CD4-positive, CD25-positive, alpha-beta regulatory T cell (primary cell): Measurements from ENCODE around the gene RPL26. TPM values are rescaled to one million over a fixed set of nuclear protein-coding genes. Genes with fewer than 3 reads are reported as not detected.

Source experiments
- ATAC-seq, 2 donors: fragments of 150-1000 bp; cut with Tn5 transposase; one replicate each; pipeline ENCODE4 v1.10.0; 2021; ENCODE audit warnings: low read depth in 2 of 2, moderate number of reproducible peaks in 2 of 2, moderate library complexity in 1 of 2
- DNase-seq, 3 donors: peaks; one replicate each; pipeline versions ENCODE4 v3.0.0 to v3.0.0-alpha.2; 2012 to 2022; ENCODE audit warnings: mixed read lengths in 1 of 3
- H3K27ac ChIP-seq: one replicate; pipeline ENCODE4 v1.7.0; 2013; ENCODE audit warnings: mild to moderate bottlenecking, low read length; ENCODE audit not compliant: insufficient read depth, poor library complexity, severe bottlenecking
- H3K27me3 ChIP-seq: one replicate; pipeline ENCODE4 v1.7.0; 2013; ENCODE audit warnings: low read length; ENCODE audit not compliant: control insufficient read depth, insufficient read depth
- H3K36me3 ChIP-seq: one replicate; pipeline ENCODE4 v1.7.0; 2013; ENCODE audit warnings: mild to moderate bottlenecking, low read length, moderate library complexity; ENCODE audit not compliant: control insufficient read depth, insufficient read depth
- H3K4me1 ChIP-seq: 2 replicates; pipeline ENCODE4 v1.7.0; 2013; ENCODE audit warnings: mild to moderate bottlenecking, low read length; ENCODE audit not compliant: insufficient read depth, control insufficient read depth, poor library complexity, severe bottlenecking
- H3K4me3 ChIP-seq: one replicate; pipeline ENCODE4 v1.7.0; 2013; ENCODE audit warnings: low read depth, mild to moderate bottlenecking, low read length, moderate library complexity
- H3K9me3 ChIP-seq, 2 experiments: 1 replicate in 1 of 2; 2 replicates in 1 of 2; pipeline ENCODE4 v1.7.0; 2013; ENCODE audit warnings: low read length in 2 of 2, mild to moderate bottlenecking in 1 of 2, moderate library complexity in 1 of 2; ENCODE audit not compliant: control insufficient read depth in 2 of 2
- H3K27ac Mint-ChIP-seq, 3 donors: one replicate each; pipeline ENCODE4 v1.8.0; 2020 to 2022; ENCODE audit warnings: mild to moderate bottlenecking in 3 of 3, mixed read lengths in 3 of 3, moderate library complexity in 2 of 3
- H3K27me3 Mint-ChIP-seq: one replicate; pipeline ENCODE4 v1.8.0; 2022; ENCODE audit warnings: mild to moderate bottlenecking, mixed read lengths
- H3K36me3 Mint-ChIP-seq: one replicate; pipeline ENCODE4 v1.8.0; 2020; ENCODE audit warnings: mixed read lengths
- H3K4me1 Mint-ChIP-seq, 4 donors: one replicate each; pipeline ENCODE4 v1.8.0; 2020 to 2022; ENCODE audit warnings: mixed read lengths in 4 of 4, mild to moderate bottlenecking in 1 of 4
- H3K4me3 Mint-ChIP-seq, 4 donors: one replicate each; pipeline ENCODE4 v1.8.0; 2020 to 2022; ENCODE audit warnings: mild to moderate bottlenecking in 4 of 4, mixed read lengths in 4 of 4, moderate library complexity in 3 of 4
- H3K9me3 Mint-ChIP-seq, 7 donors: one replicate each; pipeline ENCODE4 v1.8.0; 2020 to 2022; ENCODE audit warnings: mixed read lengths in 7 of 7, mild to moderate bottlenecking in 3 of 7, moderate library complexity in 2 of 7
- polyA plus RNA-seq, 4 donors: library from polyadenylated mRNA; unstranded; fragments of 300-500 nt; fragmentation: Illumina TruSeq; gene quantifications; one replicate each; pipeline ENCODE4 v1.2.3, GENCODE V29; 2021
- total RNA-seq: library from RNA; stranded (reverse); gene quantifications from one replicate; pipeline ENCODE4 v1.2.3, GENCODE V29; 2022

Gene RPL26
- total and polyA plus RNA-seq, 5 donors from 2014 or later: 1,483 to 2,192 (median 1,806) TPM

DNA sequence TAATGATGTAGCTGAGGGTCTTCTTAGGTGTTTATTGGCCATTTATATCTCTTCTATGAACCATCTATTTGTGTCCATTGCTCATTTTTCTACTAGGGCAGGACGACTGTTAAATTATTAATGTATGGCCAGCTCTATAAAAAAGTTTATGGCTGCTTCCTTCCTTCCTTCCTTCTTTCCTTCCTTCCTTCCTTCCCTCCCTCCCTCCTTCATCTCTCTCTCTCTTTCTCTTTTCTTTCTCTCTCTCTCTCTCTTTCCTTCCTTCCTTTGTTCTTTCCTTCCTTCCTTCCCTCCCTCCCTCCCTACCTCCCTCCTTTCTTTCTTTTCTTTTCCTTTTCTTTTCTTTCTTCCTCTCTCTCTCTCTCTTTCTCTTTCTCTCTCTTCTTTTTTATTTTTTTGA is 35.5 kb upstream of the RPL26 start:
- Mint-ChIP-seq H3K4me3 (peak overlapping the region in 1 of 4 donors; percentile 62), H3K27ac (no peak overlapping the region), H3K9me3 (peaks cover 0 to 3% (median 0%) of the 10 kb centered on the region in 7 donors), H3K27me3 (peaks cover 55% of the 10 kb centered on the region), H3K4me1 (peaks cover 0 to 1% (median 0%) of the 10 kb centered on the region in 4 donors), H3K36me3 (no peaks in the 10 kb centered on the region)
- ATAC-seq (no peak), DNase-seq (no peak)
- Histone ChIP-seq H3K4me3 (no peak overlapping the region), H3K4me1 (no peaks in the 10 kb centered on the region), H3K9me3 (no peaks in the 10 kb centered on the region), H3K27ac (no peak overlapping the region), H3K27me3 (peaks cover 21% of the 10 kb centered on the region), H3K36me3 (no peaks in the 10 kb centered on the region)

DNA sequence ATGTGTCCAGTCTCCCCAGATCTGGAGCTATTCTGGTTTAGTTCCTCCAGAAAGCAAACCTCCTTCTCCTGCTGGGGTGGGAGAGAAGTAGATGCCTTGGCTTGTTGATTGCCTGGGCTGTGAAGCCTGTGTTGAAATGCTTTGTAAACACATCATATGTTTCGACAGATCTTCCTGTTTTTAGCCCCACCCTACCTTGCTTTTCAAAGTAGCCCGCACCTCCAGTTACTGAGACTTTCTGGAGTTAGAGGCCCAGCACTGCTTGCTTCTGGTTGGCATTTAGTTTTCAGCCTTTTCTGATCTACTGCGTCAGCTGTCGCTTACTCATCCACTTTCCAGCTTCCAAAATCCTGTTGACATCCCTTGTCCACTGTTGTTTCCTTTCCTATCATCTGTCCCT is 34.8 kb upstream of the RPL26 start:
- Mint-ChIP-seq H3K9me3 (peaks cover 0 to 2% (median 0%) of the 10 kb centered on the region in 7 donors), H3K4me3 (no peak overlapping the region), H3K27me3 (peaks cover 56% of the 10 kb centered on the region), H3K36me3 (no peaks in the 10 kb centered on the region), H3K4me1 (peaks cover 0 to 6% (median 2%) of the 10 kb centered on the region in 4 donors), H3K27ac (no peak overlapping the region)
- DNase-seq: no peak
- Histone ChIP-seq H3K27ac (no peak overlapping the region), H3K27me3 (peaks cover 21% of the 10 kb centered on the region), H3K4me1 (no peaks in the 10 kb centered on the region), H3K36me3 (no peaks in the 10 kb centered on the region), H3K4me3 (no peak overlapping the region), H3K9me3 (no peaks in the 10 kb centered on the region)
- ATAC-seq: no peak

DNA sequence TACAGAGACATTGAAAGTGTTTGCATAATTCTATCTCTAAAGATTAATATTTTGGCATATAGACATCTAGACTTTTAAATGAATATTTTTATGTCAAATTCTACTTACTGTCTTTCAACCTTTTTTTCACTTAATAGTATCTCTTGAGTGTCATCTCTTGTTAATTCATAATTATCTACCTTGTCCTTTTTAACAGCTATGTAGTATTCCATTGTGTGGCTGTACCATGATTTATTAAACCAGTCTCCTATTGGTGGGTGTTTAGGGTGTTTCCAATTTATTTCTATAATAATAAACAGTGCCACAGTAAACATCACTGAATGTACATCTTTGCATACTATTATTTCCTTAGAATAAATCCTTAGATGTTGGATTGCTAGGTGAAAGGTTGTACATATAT is 30.9 kb upstream of the RPL26 start:
- Histone ChIP-seq H3K27me3 (peaks cover 10% of the 10 kb centered on the region), H3K4me1 (no peaks in the 10 kb centered on the region), H3K4me3 (no peak overlapping the region), H3K36me3 (no peaks in the 10 kb centered on the region), H3K27ac (no peak overlapping the region), H3K9me3 (no peaks in the 10 kb centered on the region)
- Mint-ChIP-seq H3K9me3 (peaks cover 0 to 4% (median 0%) of the 10 kb centered on the region in 7 donors), H3K36me3 (no peaks in the 10 kb centered on the region), H3K27me3 (peaks cover 43% of the 10 kb centered on the region), H3K27ac (no peak overlapping the region), H3K4me3 (no peak overlapping the region), H3K4me1 (peaks cover 0 to 11% (median 5%) of the 10 kb centered on the region in 4 donors)
- no peak for DNase-seq
- ATAC-seq: no peak

DNA sequence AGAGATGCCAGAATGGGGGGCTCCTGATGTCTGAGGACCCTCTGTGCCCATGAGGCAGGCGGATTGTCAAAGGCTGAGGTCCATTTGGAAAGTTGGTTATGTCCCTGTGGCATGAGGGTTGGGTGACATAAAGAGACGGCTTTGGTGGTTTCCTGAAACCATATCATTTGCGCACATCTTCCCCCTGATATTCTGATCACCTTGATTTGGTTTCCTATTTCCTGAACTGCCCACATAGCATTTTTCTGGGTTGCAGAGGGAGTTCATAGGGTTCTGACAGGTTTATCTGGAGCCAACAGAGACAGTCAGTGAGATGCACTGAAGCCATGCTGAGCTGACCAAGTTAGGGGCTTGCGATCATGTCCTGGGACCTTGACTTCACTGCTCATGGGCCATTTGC is 30.3 kb upstream of the RPL26 start:
- no peaks in the 10 kb centered on the region for H3K4me1 ChIP-seq
- Mint-ChIP-seq H3K27me3 (peaks cover 40% of the 10 kb centered on the region), H3K9me3 (peaks cover 0 to 4% (median 0%) of the 10 kb centered on the region in 7 donors), H3K27ac (peak overlapping the region in 1 of 3 donors; percentile 53), H3K36me3 (no peaks in the 10 kb centered on the region), H3K4me1 (peaks cover 0 to 11% (median 5%) of the 10 kb centered on the region in 4 donors), H3K4me3 (no peak overlapping the region)
- no peaks in the 10 kb centered on the region for H3K9me3 ChIP-seq
- H3K36me3 ChIP-seq: no peaks in the 10 kb centered on the region
- no peak overlapping the region for H3K27ac ChIP-seq
- no peak overlapping the region for H3K4me3 ChIP-seq
- peaks cover 10% of the 10 kb centered on the region for H3K27me3 ChIP-seq
- ATAC-seq: no peak
- DNase-seq: no peak

DNA sequence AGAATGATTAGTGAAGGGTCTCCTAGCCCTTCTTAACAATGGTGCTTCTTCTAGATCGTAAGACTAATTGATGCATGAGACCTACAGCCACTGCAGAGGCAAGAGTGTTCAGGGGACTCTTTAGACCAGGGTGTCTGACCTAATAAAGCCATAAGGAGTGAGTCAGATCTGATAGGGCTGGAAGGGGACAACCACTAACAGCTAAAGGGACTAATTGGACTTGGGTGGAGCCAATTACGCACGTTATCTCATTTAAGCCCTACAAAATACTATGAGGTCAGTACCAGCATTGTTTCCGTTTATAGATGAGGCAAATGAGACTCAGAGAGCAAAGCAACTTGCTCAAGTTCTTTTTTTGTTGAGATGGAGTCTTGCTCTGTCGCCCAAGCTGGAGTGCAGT is 29.1 kb upstream of the RPL26 start:
- no peak for ATAC-seq
- no peak overlapping the region for H3K27ac Mint-ChIP-seq

DNA sequence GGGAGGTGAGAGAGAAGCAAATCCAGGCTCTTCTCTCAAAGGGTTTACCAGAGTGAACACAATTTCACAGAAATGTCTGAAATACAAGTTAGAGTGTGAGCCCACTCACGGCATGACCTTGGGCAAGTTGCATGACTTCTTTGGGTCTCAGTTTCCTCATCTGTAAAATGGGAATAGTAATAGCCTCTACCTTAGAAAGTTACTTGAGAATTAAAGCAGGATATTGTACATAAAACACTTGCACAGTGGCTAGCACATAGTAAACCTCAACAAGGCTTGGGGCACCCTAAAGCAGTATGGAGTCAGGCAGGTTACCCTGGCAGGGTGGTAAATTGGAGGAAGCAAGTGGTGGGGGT is 27.9 kb upstream of the RPL26 start:
- Mint-ChIP-seq H3K4me1 (peaks cover 0 to 11% (median 5%) of the 10 kb centered on the region in 4 donors), H3K36me3 (no peaks in the 10 kb centered on the region), H3K9me3 (peaks cover 0 to 2% (median 0%) of the 10 kb centered on the region in 7 donors)

More for the DNA sequence above, 29.1 kb upstream of the RPL26 start:
- H3K36me3 Mint-ChIP-seq: no peaks in the 10 kb centered on the region
- H3K27me3 ChIP-seq: peaks cover 3% of the 10 kb centered on the region
- H3K27me3 Mint-ChIP-seq: peaks cover 36% of the 10 kb centered on the region
- no peaks in the 10 kb centered on the region for H3K9me3 ChIP-seq
- DNase-seq: no peak
- no peak overlapping the region for H3K27ac ChIP-seq
- no peak overlapping the region for H3K4me3 Mint-ChIP-seq
- H3K4me1 Mint-ChIP-seq: peaks cover 0 to 11% (median 5%) of the 10 kb centered on the region in 4 donors
- H3K9me3 Mint-ChIP-seq: peaks cover 0 to 2% (median 0%) of the 10 kb centered on the region in 7 donors
- no peaks in the 10 kb centered on the region for H3K4me1 ChIP-seq
- H3K4me3 ChIP-seq: no peak overlapping the region
- no peaks in the 10 kb centered on the region for H3K36me3 ChIP-seq

DNA sequence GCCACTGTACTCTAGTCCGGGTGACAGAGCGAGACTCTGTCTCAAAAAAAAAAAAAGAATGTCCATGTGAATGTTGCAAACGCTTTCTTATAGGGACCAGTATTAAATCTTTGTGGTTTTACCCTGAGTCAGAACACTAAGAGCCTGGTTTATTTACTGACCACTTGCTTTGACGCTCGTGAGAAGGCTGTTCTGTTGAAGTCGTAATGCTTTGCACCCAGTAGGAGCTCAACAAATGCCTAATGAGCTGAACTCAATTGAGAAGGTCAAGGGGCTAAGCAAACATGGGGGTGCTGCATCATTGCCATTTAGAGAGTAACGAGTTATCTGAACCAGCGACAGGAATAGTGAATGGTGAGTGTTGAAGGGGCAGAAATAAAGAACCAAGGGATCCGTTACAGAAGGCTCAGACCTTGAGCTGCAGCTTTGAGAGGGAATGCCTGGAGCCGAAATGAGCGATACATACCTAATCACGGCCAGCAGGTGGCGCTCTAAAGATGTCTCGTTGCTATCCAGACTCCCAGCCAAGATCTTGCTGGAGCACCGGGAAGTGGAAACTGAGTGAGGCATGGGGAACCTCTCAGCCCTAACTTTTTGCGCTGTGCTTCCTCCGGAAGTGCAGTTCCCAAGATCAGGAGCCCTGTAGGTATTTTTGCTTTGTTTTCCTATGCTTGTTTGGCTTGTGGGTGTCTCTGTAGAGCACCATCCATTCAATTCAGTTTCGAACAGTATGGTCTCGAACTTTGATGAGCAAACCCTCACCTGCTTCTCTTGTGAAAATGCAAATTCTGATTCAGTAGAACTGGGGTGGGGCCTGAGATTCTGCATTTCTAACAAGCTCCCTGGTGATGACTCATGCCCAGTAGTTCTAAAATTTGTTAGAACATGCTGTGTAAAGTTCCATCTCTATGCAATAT is 27.2 kb upstream of the RPL26 start:
- Histone ChIP-seq H3K9me3 (no peaks in the 10 kb centered on the region), H3K27me3 (peaks cover 3% of the 10 kb centered on the region), H3K4me3 (no peak overlapping the region), H3K4me1 (no peaks in the 10 kb centered on the region), H3K36me3 (no peaks in the 10 kb centered on the region), H3K27ac (no peak overlapping the region)
- H3K36me3 Mint-ChIP-seq: no peaks in the 10 kb centered on the region
- ATAC-seq (peak; percentile 60 to 69), DNase-seq (peak; percentile 68 to 73 (median 71))
- peaks cover 26% of the 10 kb centered on the region for H3K27me3 Mint-ChIP-seq
- peak overlapping the region in 1 of 3 donors; percentile 46 for H3K27ac Mint-ChIP-seq
- H3K9me3 Mint-ChIP-seq: peaks cover 0 to 2% (median 0%) of the 10 kb centered on the region in 7 donors
- H3K4me1 Mint-ChIP-seq: peaks cover 0 to 11% (median 5%) of the 10 kb centered on the region in 4 donors
- no peak overlapping the region for H3K4me3 Mint-ChIP-seq

More for the DNA sequence above, 27.9 kb upstream of the RPL26 start:
- Histone ChIP-seq H3K4me1 (no peaks in the 10 kb centered on the region), H3K9me3 (no peaks in the 10 kb centered on the region), H3K4me3 (no peak overlapping the region), H3K36me3 (no peaks in the 10 kb centered on the region), H3K27me3 (peaks cover 3% of the 10 kb centered on the region), H3K27ac (no peak overlapping the region)
- DNase-seq: no peak
- ATAC-seq: no peak
- no peak overlapping the region for H3K27ac Mint-ChIP-seq
- no peak overlapping the region for H3K4me3 Mint-ChIP-seq
- H3K27me3 Mint-ChIP-seq: peaks cover 26% of the 10 kb centered on the region
